Esophagus muscularis mucosa (tissue), 4 donors: ENCODE data around the gene SNAP47.

Source experiments
- EP300 ChIP-seq: sonication (generic); formaldehyde crosslinking; IDR thresholded peaks from one replicate; pipeline ENCODE4 v1.6.1; 2017; ENCODE audit warnings: antibody characterized with exemption
- POLR2A ChIP-seq: fragments of 450-650 bp; IDR thresholded peaks from one replicate; pipeline ENCODE4 v1.6.1; 2017; ENCODE audit warnings: antibody characterized with exemption, moderate library complexity, mild to moderate bottlenecking, low read depth
- TF ChIP-seq, protein P1 (sequence below), 3 experiments: fragments of 200-600 bp in 2 of 3; fragments of 450-650 bp in 1 of 3; sonication (generic) in 2 of 3; IDR thresholded peaks; one replicate each; pipeline ENCODE4 v1.5.1; 2017 to 2019; ENCODE audit warnings: antibody characterized with exemption in 3 of 3, mild to moderate bottlenecking in 2 of 3, moderate library complexity in 1 of 3

DNA sequence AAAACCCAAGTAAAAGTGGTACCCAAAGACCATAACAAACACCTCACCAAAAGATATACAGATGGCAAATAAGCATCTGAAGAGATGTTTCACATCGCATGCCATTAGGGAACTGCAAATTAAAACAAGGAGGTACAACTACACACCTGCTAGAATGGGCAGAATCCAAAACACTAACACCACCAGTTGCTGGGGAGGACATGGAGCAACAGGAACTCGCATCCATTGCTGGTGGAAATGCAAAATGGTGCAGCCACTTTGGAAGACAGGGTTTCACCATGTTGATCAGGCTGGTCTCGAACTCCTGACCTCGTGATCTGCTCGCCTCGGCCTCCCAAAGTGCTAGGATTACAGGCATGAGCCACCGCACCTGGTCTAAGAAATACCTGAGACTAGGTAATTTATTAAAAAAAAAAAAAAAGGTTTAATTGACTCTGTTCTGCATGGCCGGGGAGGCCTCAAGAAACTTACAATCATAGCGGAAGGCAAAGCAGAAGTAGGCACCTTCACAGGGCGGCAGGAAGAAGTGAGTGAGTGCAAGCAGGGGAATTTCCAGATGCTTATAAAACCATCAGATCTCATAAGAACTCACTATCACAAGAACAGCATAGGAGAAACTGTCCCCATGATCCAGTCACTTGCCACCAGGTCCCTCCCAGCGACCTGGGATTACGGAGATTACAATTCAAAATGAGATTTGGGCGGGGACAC lies 50.0 kb downstream of the SNAP47 start:
- TF ChIP-seq, protein P1, sequence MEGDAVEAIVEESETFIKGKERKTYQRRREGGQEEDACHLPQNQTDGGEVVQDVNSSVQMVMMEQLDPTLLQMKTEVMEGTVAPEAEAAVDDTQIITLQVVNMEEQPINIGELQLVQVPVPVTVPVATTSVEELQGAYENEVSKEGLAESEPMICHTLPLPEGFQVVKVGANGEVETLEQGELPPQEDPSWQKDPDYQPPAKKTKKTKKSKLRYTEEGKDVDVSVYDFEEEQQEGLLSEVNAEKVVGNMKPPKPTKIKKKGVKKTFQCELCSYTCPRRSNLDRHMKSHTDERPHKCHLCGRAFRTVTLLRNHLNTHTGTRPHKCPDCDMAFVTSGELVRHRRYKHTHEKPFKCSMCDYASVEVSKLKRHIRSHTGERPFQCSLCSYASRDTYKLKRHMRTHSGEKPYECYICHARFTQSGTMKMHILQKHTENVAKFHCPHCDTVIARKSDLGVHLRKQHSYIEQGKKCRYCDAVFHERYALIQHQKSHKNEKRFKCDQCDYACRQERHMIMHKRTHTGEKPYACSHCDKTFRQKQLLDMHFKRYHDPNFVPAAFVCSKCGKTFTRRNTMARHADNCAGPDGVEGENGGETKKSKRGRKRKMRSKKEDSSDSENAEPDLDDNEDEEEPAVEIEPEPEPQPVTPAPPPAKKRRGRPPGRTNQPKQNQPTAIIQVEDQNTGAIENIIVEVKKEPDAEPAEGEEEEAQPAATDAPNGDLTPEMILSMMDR (IDR thresholded peaks at IDR 0.05) = no peak
- no peak for TF ChIP-seq POLR2A
- no peak for TF ChIP-seq EP300
